CD4-positive, alpha-beta T cell (primary cell): Measurements from ENCODE around the gene ZFYVE19. TPM values are rescaled to one million over a fixed set of nuclear protein-coding genes. Genes with fewer than 3 reads are reported as not detected.

Source experiments
- ATAC-seq: fragments of 200-7000 bp; cut with Tn5 transposase; one replicate; pipeline ENCODE4 v1.10.0; 2022; ENCODE audit warnings: mild to moderate bottlenecking; ENCODE audit not compliant: poor library complexity
- CTCF ChIA-PET: fragments of 350-600 bp; sonication (Branson Sonifier 250); formaldehyde crosslinking; loops from one replicate; lab custom pipeline; 2021; ENCODE audit warnings: antibody characterized with exemption, inconsistent platforms; lab: Charles Lee
- POLR2A ChIA-PET: fragments of 350-600 bp; sonication (Branson Sonifier 250); formaldehyde crosslinking; loops from one replicate; lab custom pipeline; 2021; ENCODE audit warnings: antibody characterized with exemption, inconsistent platforms; lab: Charles Lee
- DNase-seq, 14 experiments: peaks; one replicate each; pipeline ENCODE4 v3.0.0-alpha.2; 2013 to 2020; ENCODE audit warnings: mixed read lengths in 2 of 14
- H3K27ac ChIP-seq, 2 donors: one replicate each; pipeline versions ENCODE4 v1.5.1 to v1.7.0; 2013; ENCODE audit warnings: low read length in 2 of 2, low read depth in 1 of 2, mild to moderate bottlenecking in 1 of 2
- H3K27me3 ChIP-seq, 2 experiments: 1 replicate in 1 of 2; 2 replicates in 1 of 2; pipeline versions ENCODE4 v1.6.1 to v1.7.0; 2013; ENCODE audit warnings: low read length in 2 of 2, control low read depth in 1 of 2, mild to moderate bottlenecking in 1 of 2, moderate library complexity in 1 of 2; ENCODE audit not compliant: insufficient read depth in 2 of 2, control insufficient read depth in 1 of 2
- H3K36me3 ChIP-seq: one replicate; pipeline ENCODE4 v1.6.1; 2013; ENCODE audit warnings: low read length, control low read depth; ENCODE audit not compliant: insufficient read depth
- H3K4me1 ChIP-seq: one replicate; pipeline ENCODE4 v1.6.1; 2013; ENCODE audit warnings: low read length, control low read depth; ENCODE audit not compliant: insufficient read depth
- H3K4me3 ChIP-seq: one replicate; pipeline ENCODE4 v1.5.1; 2013; ENCODE audit warnings: mild to moderate bottlenecking, low read length, moderate library complexity
- H3K9me3 ChIP-seq, 2 experiments: 1 replicate in 1 of 2; 2 replicates in 1 of 2; pipeline versions ENCODE4 v1.6.1 to v1.7.0; 2013; ENCODE audit warnings: low read length in 2 of 2, mild to moderate bottlenecking in 2 of 2, control low read depth in 1 of 2, moderate library complexity in 1 of 2; ENCODE audit not compliant: control insufficient read depth in 1 of 2, insufficient read depth in 1 of 2
- H3K27ac Mint-ChIP-seq: one replicate; pipeline ENCODE4 v1.8.0; 2020; ENCODE audit warnings: mixed read lengths
- H3K27me3 Mint-ChIP-seq: one replicate; pipeline ENCODE4 v1.8.0; 2021; ENCODE audit warnings: mixed read lengths
- H3K36me3 Mint-ChIP-seq: one replicate; pipeline ENCODE4 v1.8.0; 2021; ENCODE audit warnings: low read depth, mixed read lengths
- H3K4me1 Mint-ChIP-seq: one replicate; pipeline ENCODE4 v1.8.0; 2021; ENCODE audit warnings: low read depth, mixed read lengths
- H3K4me3 Mint-ChIP-seq: one replicate; pipeline ENCODE4 v1.8.0; 2020; ENCODE audit warnings: mild to moderate bottlenecking, mixed read lengths
- H3K9me3 Mint-ChIP-seq: one replicate; pipeline ENCODE4 v1.8.0; 2020; ENCODE audit warnings: mixed read lengths
- CTCF ChIP-seq: fragments of 200-600 bp; IDR thresholded peaks from one replicate; pipeline ENCODE4 v1.8.0; 2022; ENCODE audit warnings: antibody characterized with exemption, mild to moderate bottlenecking
- intact Hi-C, 2 experiments: fragments of 100-400 bp; cut with DNase I in 1 of 2; cut with micrococcal nuclease in 1 of 2; formaldehyde crosslinking; loops; one replicate each; pipeline versions ENCODE4 v1.15.1 to v1.9.0; 2023 to 2025; cut with DNase I, micrococcal nuclease
- total RNA-seq, 174 experiments: library from RNA in 2 of 174; stranded (reverse) in 2 of 174; gene quantifications; one replicate each; pipeline ENCODE4 v1.2.3 and lab custom pipeline; 2021 to 2026

Gene ZFYVE19
- total RNA-seq, 2 experiments from 2014 or later, result 12.0 to 13.0 TPM

DNA sequence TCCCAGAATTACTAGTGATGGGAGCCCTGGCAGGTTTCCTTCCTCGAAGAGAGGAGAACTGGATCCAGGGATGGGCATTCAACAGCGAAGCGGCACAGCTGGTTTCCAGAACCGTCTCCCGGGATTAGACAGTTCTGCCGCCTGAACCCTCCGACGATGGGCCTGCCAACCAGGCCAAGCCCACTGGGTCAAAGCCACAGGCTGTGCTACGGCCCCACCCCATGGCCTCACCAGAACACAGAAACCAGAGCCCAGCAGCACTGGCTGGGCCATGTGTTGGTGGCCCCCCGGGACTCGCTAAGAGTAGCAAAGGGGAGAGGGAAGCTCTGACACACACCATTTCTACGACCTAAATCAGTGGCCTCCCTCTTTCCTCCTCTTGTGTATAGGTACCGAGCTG, 34.9 kb upstream of the ZFYVE19 start:
- no peak for DNase-seq
- Histone ChIP-seq H3K36me3 (peaks cover 60% of the 10 kb centered on the region), H3K9me3 (no peaks in the 10 kb centered on the region), H3K27me3 (no peaks in the 10 kb centered on the region), H3K4me1 (peaks cover 30% of the 10 kb centered on the region), H3K4me3 (no peak overlapping the region), H3K27ac (no peak overlapping the region)
- ChIA-PET POLR2A (no interaction called here), CTCF (interaction anchor here (4.4 kb wide), 1 partner anchor 10 kb away, joined by 19 read pairs; no protein-coding TSS in a partner anchor)
- TF ChIP-seq CTCF, result no peak
- Mint-ChIP-seq H3K27me3 (no peaks in the 10 kb centered on the region), H3K4me3 (no peak overlapping the region), H3K9me3 (no peaks in the 10 kb centered on the region), H3K27ac (no peak overlapping the region), H3K4me1 (peaks cover 20% of the 10 kb centered on the region), H3K36me3 (peaks cover 58% of the 10 kb centered on the region)
- ATAC-seq, result no peak
- intact Hi-C loops, result no loop called here

- CTCF ChIA-PET, result no interaction called here
- Mint-ChIP-seq H3K36me3 (peaks cover 62% of the 10 kb centered on the region), H3K4me1 (peaks cover 19% of the 10 kb centered on the region), H3K4me3 (no peak overlapping the region), H3K9me3 (no peaks in the 10 kb centered on the region), H3K27ac (no peak overlapping the region), H3K27me3 (no peaks in the 10 kb centered on the region)
- H3K4me3 ChIP-seq, result no peak overlapping the region
- peaks cover 60% of the 10 kb centered on the region for H3K36me3 ChIP-seq
- POLR2A ChIA-PET, result no interaction called here
- intact Hi-C loops, result no loop called here
- TF ChIP-seq CTCF, result no peak
- H3K27ac ChIP-seq, result no peak overlapping the region
- ATAC-seq (no peak), DNase-seq (no peak)
- no peaks in the 10 kb centered on the region for H3K9me3 ChIP-seq
- H3K27me3 ChIP-seq, result no peaks in the 10 kb centered on the region
- H3K4me1 ChIP-seq, result peaks cover 28% of the 10 kb centered on the region
Measured at GRCh38 chr15:40773496-40773895, 33.4 kb upstream of the ZFYVE19 start.

DNA sequence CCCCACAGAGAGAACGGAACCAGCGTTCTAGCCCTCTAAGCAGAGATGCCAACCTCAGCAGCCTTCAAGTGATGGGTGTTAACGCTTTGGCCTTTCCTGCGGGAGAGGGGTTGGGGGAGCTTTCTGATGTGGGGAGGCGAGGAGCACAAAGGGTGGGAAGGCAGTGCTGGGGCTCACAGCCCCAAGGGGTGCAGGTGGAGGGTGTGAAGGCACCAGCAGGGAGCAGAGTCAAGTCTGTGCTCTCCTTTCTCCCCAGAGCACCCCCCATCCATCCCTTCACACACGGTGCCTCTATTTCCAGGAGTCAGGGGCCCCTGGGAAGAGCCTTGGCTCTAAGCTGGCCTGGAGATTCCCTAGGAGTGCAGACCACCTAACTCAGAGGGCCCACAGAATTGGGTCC, 33.0 kb upstream of the ZFYVE19 start:
- Mint-ChIP-seq H3K27me3 (no peaks in the 10 kb centered on the region), H3K27ac (no peak overlapping the region), H3K4me1 (peaks cover 15% of the 10 kb centered on the region), H3K4me3 (no peak overlapping the region), H3K9me3 (no peaks in the 10 kb centered on the region), H3K36me3 (peaks cover 64% of the 10 kb centered on the region)
- ATAC-seq (no peak), DNase-seq (no peak)
- Histone ChIP-seq H3K9me3 (no peaks in the 10 kb centered on the region), H3K4me3 (no peak overlapping the region), H3K27ac (no peak overlapping the region), H3K27me3 (no peaks in the 10 kb centered on the region), H3K4me1 (peaks cover 25% of the 10 kb centered on the region), H3K36me3 (peaks cover 64% of the 10 kb centered on the region)
- CTCF ChIA-PET, result no interaction called here
- POLR2A ChIA-PET, result no interaction called here
- no peak for TF ChIP-seq CTCF
- intact Hi-C loops, result no loop called here
